ENCODE measurements around the gene SH2D7.

DNA sequence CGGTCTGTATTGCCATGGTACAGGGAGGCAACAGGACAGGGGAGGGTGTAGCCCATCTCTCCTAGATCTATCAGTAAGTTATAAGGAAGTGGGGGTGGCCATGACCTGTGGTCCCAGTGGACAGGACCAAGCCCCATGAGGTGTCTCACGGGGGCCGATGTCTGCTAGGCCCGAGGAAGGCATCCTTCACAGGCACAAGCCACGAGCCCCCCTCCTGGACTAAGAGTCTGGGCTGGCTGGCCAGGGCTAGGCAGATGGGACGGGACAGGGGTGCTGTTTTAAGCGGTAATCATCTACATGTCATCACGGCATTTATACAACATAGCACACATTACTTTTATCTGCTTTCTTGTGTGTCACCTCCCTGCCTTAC is 12.3 kb upstream of the SH2D7 start:
- TF ChIP-seq SREBF2 (IDR thresholded peaks at IDR 0.05) (no peak), CTCF (IDR thresholded peaks at IDR 0.05) (no peak), TP53 (CRISPR knock-in tag; IDR thresholded peaks at IDR 0.05) (no peak)

Measured in A549 (cell line).